EL (cell line): ENCODE results near the gene PPP4C.
A peak's percentile ranks its signal among the peaks of the same experiment; 100 is the strongest.
"Not testable (repeated sequence)": the region's sequence is repeated elsewhere in the genome, so short reads cannot be mapped to it uniquely, and the experiment has no call there.

ENCODE experiments used
- DNase-seq: peaks from one replicate; pipeline ENCODE4 v3.0.0-alpha.2; 2016

PPP4C gene

GRCh38 chr16:30104090-30104489 is 28.3 kb downstream of the PPP4C start:
- DNase-seq: no peak

- no peak for DNase-seq
Observed at GRCh38 chr16:30104492-30104891, 28.7 kb downstream of the PPP4C start.

- DNase-seq: no peak
Observed at GRCh38 chr16:30108059-30108850, 32.5 kb downstream of the PPP4C start.

- peak; percentile 27 for DNase-seq
Observed at GRCh38 chr16:30110661-30111060, 34.9 kb downstream of the PPP4C start.

- DNase-seq: peak; percentile 45
Observed at GRCh38 chr16:30112197-30113030, 36.6 kb downstream of the PPP4C start.

GRCh38 chr16:30113031-30113710 is 37.4 kb downstream of the PPP4C start, which contains the start of gene GDPD3:
Gene GDPD3, minus strand, starts transcription at chr16:30113537. Its CDS starts 59 bp downstream, at chr16:30113478.
- peak; percentile 30 for DNase-seq

GRCh38 chr16:30113711-30114333 is 38.0 kb downstream of the PPP4C start:
- peak; percentile 41 for DNase-seq

GRCh38 chr16:30114411-30114810 is 38.6 kb downstream of the PPP4C start:
- DNase-seq: no peak

- not testable (repeated sequence) for DNase-seq
Observed at GRCh38 chr16:30114833-30115232, 39.0 kb downstream of the PPP4C start.

GRCh38 chr16:30115238-30115637 is 39.4 kb downstream of the PPP4C start:
- DNase-seq: no peak

- DNase-seq: no peak
Observed at GRCh38 chr16:30116291-30117207, 40.8 kb downstream of the PPP4C start.

GRCh38 chr16:30117768-30118167 is 42.0 kb downstream of the PPP4C start:
- no peak for DNase-seq

GRCh38 chr16:30119428-30119827 is 43.6 kb downstream of the PPP4C start:
- no peak for DNase-seq

- DNase-seq: no peak
Observed at GRCh38 chr16:30120340-30121105, 44.7 kb downstream of the PPP4C start.

- no peak for DNase-seq
Observed at GRCh38 chr16:30121741-30122571, 46.2 kb downstream of the PPP4C start.

- no peak for DNase-seq
Observed at GRCh38 chr16:30122604-30123160, 46.9 kb downstream of the PPP4C start.

- no peak for DNase-seq
Observed at GRCh38 chr16:30124985-30125379, 49.2 kb downstream of the PPP4C start.

GRCh38 chr16:30125690-30126089 is 49.9 kb downstream of the PPP4C start:
- DNase-seq: not testable (repeated sequence)

GRCh38 chr16:30127993-30128392 is 52.2 kb downstream of the PPP4C start:
- DNase-seq: no peak
